ENCODE measurements around the gene SMCO2.

The SMCO2 gene

GRCh38 chr12:27474344-27474743 is 27.8 kb downstream of the SMCO2 start:
- no peaks in the 10 kb centered on the region for H3K9me3 ChIP-seq (ENCODE audit: severe bottlenecking)
- H3K27ac ChIP-seq: no peak overlapping the region
- no peak for DNase-seq
- no peaks in the 10 kb centered on the region for H3K27me3 ChIP-seq (ENCODE audit: insufficient read depth, low read depth, severe bottlenecking)
- H3K4me3 ChIP-seq (ENCODE audit: low read depth, low read length): no peak overlapping the region
- H3K36me3 ChIP-seq: no peaks in the 10 kb centered on the region
- TF ChIP-seq, protein P1, sequence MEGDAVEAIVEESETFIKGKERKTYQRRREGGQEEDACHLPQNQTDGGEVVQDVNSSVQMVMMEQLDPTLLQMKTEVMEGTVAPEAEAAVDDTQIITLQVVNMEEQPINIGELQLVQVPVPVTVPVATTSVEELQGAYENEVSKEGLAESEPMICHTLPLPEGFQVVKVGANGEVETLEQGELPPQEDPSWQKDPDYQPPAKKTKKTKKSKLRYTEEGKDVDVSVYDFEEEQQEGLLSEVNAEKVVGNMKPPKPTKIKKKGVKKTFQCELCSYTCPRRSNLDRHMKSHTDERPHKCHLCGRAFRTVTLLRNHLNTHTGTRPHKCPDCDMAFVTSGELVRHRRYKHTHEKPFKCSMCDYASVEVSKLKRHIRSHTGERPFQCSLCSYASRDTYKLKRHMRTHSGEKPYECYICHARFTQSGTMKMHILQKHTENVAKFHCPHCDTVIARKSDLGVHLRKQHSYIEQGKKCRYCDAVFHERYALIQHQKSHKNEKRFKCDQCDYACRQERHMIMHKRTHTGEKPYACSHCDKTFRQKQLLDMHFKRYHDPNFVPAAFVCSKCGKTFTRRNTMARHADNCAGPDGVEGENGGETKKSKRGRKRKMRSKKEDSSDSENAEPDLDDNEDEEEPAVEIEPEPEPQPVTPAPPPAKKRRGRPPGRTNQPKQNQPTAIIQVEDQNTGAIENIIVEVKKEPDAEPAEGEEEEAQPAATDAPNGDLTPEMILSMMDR (IDR thresholded peaks at IDR 0.05; ENCODE audit: low read depth, low read length): no peak

DNA sequence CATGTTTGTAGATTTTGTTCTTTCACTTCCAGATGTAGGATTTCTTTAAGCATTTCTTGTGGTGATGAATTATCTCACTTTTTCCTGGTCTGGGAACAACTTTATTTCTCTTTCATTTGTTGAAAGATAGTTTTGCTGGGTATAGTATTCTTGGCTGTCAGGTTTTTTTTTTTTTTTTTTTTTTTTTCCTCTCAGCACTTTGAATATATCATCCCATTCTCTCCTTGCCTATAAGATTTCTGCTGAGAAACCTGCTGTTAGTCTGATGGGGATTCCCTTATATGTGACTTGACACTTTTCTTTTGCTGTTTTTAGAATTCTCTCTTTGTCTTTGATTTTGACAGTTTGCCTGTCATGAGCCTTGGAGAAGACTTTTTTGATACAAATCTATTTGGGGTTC is 30.5 kb downstream of the SMCO2 start:
- TF ChIP-seq, protein P1 (IDR thresholded peaks at IDR 0.05; ENCODE audit: low read depth, low read length): no peak
- H3K27me3 ChIP-seq (ENCODE audit: insufficient read depth, low read depth, severe bottlenecking): no peaks in the 10 kb centered on the region
- no peak overlapping the region for H3K4me3 ChIP-seq (ENCODE audit: low read depth, low read length)
- no peak overlapping the region for H3K27ac ChIP-seq
- no peak for DNase-seq
- no peaks in the 10 kb centered on the region for H3K9me3 ChIP-seq (ENCODE audit: severe bottlenecking)
- H3K36me3 ChIP-seq: no peaks in the 10 kb centered on the region

GRCh38 chr12:27478949-27479348 is 32.4 kb downstream of the SMCO2 start:
- TF ChIP-seq, protein P1 (IDR thresholded peaks at IDR 0.05; ENCODE audit: low read depth, low read length): no peak
- Histone ChIP-seq H3K27ac (no peak overlapping the region), H3K4me3 (ENCODE audit: low read depth, low read length) (no peak overlapping the region), H3K27me3 (ENCODE audit: insufficient read depth, low read depth, severe bottlenecking) (no peaks in the 10 kb centered on the region), H3K9me3 (ENCODE audit: severe bottlenecking) (no peaks in the 10 kb centered on the region), H3K36me3 (no peaks in the 10 kb centered on the region)
- no peak for DNase-seq

- no peaks in the 10 kb centered on the region for H3K9me3 ChIP-seq (ENCODE audit: severe bottlenecking)
- no peak overlapping the region for H3K27ac ChIP-seq
- TF ChIP-seq, protein P1 (IDR thresholded peaks at IDR 0.05; ENCODE audit: low read depth, low read length): no peak
- H3K36me3 ChIP-seq: no peaks in the 10 kb centered on the region
- H3K4me3 ChIP-seq (ENCODE audit: low read depth, low read length): no peak overlapping the region
- H3K27me3 ChIP-seq (ENCODE audit: insufficient read depth, low read depth, severe bottlenecking): no peaks in the 10 kb centered on the region
- DNase-seq: no peak
These were observed 33.5 kb downstream of the SMCO2 start for GRCh38 chr12:27480016-27480415.

GRCh38 chr12:27486961-27487360 is 40.4 kb downstream of the SMCO2 start:
- no peaks in the 10 kb centered on the region for H3K36me3 ChIP-seq
- no peak for DNase-seq
- TF ChIP-seq, protein P1 (IDR thresholded peaks at IDR 0.05; ENCODE audit: low read depth, low read length): no peak
- no peak overlapping the region for H3K27ac ChIP-seq
- H3K4me3 ChIP-seq (ENCODE audit: low read depth, low read length): no peak overlapping the region
- H3K27me3 ChIP-seq (ENCODE audit: insufficient read depth, low read depth, severe bottlenecking): no peaks in the 10 kb centered on the region
- H3K9me3 ChIP-seq (ENCODE audit: severe bottlenecking): no peaks in the 10 kb centered on the region

DNA sequence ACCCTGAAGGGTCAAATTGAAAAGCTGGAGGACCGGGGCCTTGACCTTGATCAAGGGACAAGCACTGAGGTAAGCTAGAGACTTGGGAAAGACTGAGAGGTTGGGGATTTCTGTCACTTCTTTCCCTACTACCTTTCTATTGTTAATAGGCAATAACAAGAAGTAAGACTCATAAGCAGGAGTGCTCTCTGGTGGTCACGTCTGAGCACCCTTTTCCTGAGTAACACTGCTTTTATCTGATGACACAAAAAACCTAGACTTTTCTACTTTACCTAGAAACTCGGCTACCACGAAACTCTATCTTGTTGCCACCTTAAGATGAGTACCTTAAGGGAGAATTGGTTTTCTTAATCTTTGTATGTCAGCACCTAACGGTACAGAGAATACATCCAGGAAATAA is 41.9 kb downstream of the SMCO2 start:
- TF ChIP-seq, protein P1 (IDR thresholded peaks at IDR 0.05; ENCODE audit: low read depth, low read length): no peak
- no peak overlapping the region for H3K27ac ChIP-seq
- H3K4me3 ChIP-seq (ENCODE audit: low read depth, low read length): no peak overlapping the region
- DNase-seq: no peak
- no peaks in the 10 kb centered on the region for H3K27me3 ChIP-seq (ENCODE audit: insufficient read depth, low read depth, severe bottlenecking)
- no peaks in the 10 kb centered on the region for H3K36me3 ChIP-seq
- no peaks in the 10 kb centered on the region for H3K9me3 ChIP-seq (ENCODE audit: severe bottlenecking)
